ENCODE data around the gene VEGFC.
A peak's percentile ranks its signal among the peaks of the same experiment; 100 is the strongest.

The VEGFC gene

GRCh38 chr4:176795441-176795840 is 2.7 kb upstream of the VEGFC start:
- no peak for DNase-seq

- DNase-seq = no peak
Measured at GRCh38 chr4:176794651-176795050, 1.9 kb upstream of the VEGFC start.

GRCh38 chr4:176794151-176794550 is 1.4 kb upstream of the VEGFC start:
- DNase-seq = no peak

GRCh38 chr4:176793060-176793605 is 411 bp upstream of the VEGFC start:
- no peak for DNase-seq

- no peak for DNase-seq
Measured at GRCh38 chr4:176791591-176792325, 964 bp downstream of the VEGFC start.

GRCh38 chr4:176790398-176790797 is 2.3 kb downstream of the VEGFC start:
- no peak for DNase-seq

GRCh38 chr4:176789955-176790354 is 2.8 kb downstream of the VEGFC start:
- DNase-seq = peak; percentile 40

- no peak for DNase-seq
Measured at GRCh38 chr4:176788971-176789370, 3.8 kb downstream of the VEGFC start.

- DNase-seq = no peak
Measured at GRCh38 chr4:176788248-176788647, 4.5 kb downstream of the VEGFC start.

GRCh38 chr4:176784816-176785215 is 7.9 kb downstream of the VEGFC start:
- no peak for DNase-seq

GRCh38 chr4:176782794-176783193 is 9.9 kb downstream of the VEGFC start:
- no peak for DNase-seq

- no peak for DNase-seq
Measured at GRCh38 chr4:176782191-176782590, 10.5 kb downstream of the VEGFC start.

GRCh38 chr4:176781739-176782100 is 11.0 kb downstream of the VEGFC start:
- no peak for DNase-seq

- no peak for DNase-seq
Measured at GRCh38 chr4:176780995-176781738, 11.6 kb downstream of the VEGFC start.

GRCh38 chr4:176779421-176779820 is 13.3 kb downstream of the VEGFC start:
- DNase-seq = no peak

GRCh38 chr4:176778491-176778890 is 14.2 kb downstream of the VEGFC start:
- DNase-seq = no peak

- no peak for DNase-seq
Measured at GRCh38 chr4:176778063-176778462, 14.7 kb downstream of the VEGFC start.

GRCh38 chr4:176775338-176775737 is 17.4 kb downstream of the VEGFC start:
- DNase-seq = no peak

- DNase-seq = no peak
Measured at GRCh38 chr4:176774852-176775251, 17.9 kb downstream of the VEGFC start.

GRCh38 chr4:176769514-176769913 is 23.2 kb downstream of the VEGFC start:
- DNase-seq = no peak

GRCh38 chr4:176767183-176767582 is 25.5 kb downstream of the VEGFC start:
- DNase-seq = no peak

- DNase-seq = no peak
Measured at GRCh38 chr4:176762661-176763308, 29.9 kb downstream of the VEGFC start.

- DNase-seq = no peak
Measured at GRCh38 chr4:176761872-176762271, 30.9 kb downstream of the VEGFC start.

- no peak for DNase-seq
Measured at GRCh38 chr4:176760471-176760870, 32.3 kb downstream of the VEGFC start.

Data from activated CD4-positive, alpha-beta T cell treated with anti-CD3 and anti-CD28 coated beads, Interleukin-2, Interleukin-6, amounts not matched to agents 100 ng/mL and 50 ng/mL, durations not matched to agents 16 hours and 8 hours (primary cell).